ENCODE measurements around the gene EPAS1.

GRCh38 chr2:46420945-46421344 lies 123.7 kb downstream of the EPAS1 start:
- TF ChIP-seq FOSL2 (CRISPR knock-in tag; IDR thresholded peaks at IDR 0.05) (no peak), POLR2A (IDR thresholded peaks at IDR 0.05; ENCODE audit: insufficient read depth in 1 of 2, low read depth in 2 of 2, low read length in 2 of 2) (no peak), TARDBP (CRISPR knock-in tag; IDR thresholded peaks at IDR 0.05) (no peak), NR0B2 (CRISPR knock-in tag; IDR thresholded peaks at IDR 0.05) (no peak), CTCF (CRISPR knock-in tag; IDR thresholded peaks at IDR 0.05) (no peak), PRDM10 (CRISPR knock-in tag; IDR thresholded peaks at IDR 0.05; ENCODE audit: low read depth) (no peak)
